ENCODE results near the gene CUL2. TPM values are rescaled to one million over a fixed set of nuclear protein-coding genes. Genes with fewer than 3 reads are reported as not detected.

CUL2 gene
- total RNA-seq, 6 experiments from 2014 or later = 13.2 to 20.4 (median 15.9) TPM

GRCh38 chr10:35037104-35037503 is 53.0 kb downstream of the CUL2 start:
- peaks cover 0 to 29% (median 3%) of the 10 kb centered on the region in 4 donors for H3K36me3 ChIP-seq
- TF ChIP-seq POLR2A (IDR thresholded peaks at IDR 0.05) = no peak
- TF ChIP-seq CTCF (IDR thresholded peaks at IDR 0.05) = no peak
- peaks cover 0 to 6% (median 0%) of the 10 kb centered on the region in 4 donors for H3K4me1 ChIP-seq
- no peak overlapping the region for H3K4me3 ChIP-seq
- 98% methylated on average over 4 of the region's 4 CpGs for WGBS (ENCODE audit: insufficient coverage, low coverage, low lambda C conversion rate, missing lambda C conversion rate)
- no peaks in the 10 kb centered on the region for H3K27me3 ChIP-seq
- no peaks in the 10 kb centered on the region for H3K9me3 ChIP-seq
- no peak overlapping the region for H3K27ac ChIP-seq
- ATAC-seq = no peak
- intact Hi-C loops (cut with DNase I) = no loop called here
- no peak for DNase-seq

- no peak overlapping the region for H3K27ac ChIP-seq
- WGBS (ENCODE audit: insufficient coverage, low coverage, low lambda C conversion rate, missing lambda C conversion rate) = 13% methylated on average over 1 of the region's 1 CpG
- peaks cover 0 to 6% (median 0%) of the 10 kb centered on the region in 4 donors for H3K4me1 ChIP-seq
- H3K36me3 ChIP-seq = peaks cover 6 to 44% (median 7%) of the 10 kb centered on the region in 4 donors
- ATAC-seq (peak; percentile 50 to 85 (median 60)), DNase-seq (no peak)
- no peaks in the 10 kb centered on the region for H3K27me3 ChIP-seq
- H3K9me3 ChIP-seq = no peaks in the 10 kb centered on the region
- TF ChIP-seq POLR2A (IDR thresholded peaks at IDR 0.05) (no peak), CTCF (IDR thresholded peaks at IDR 0.05) (no peak)
- intact Hi-C loops (cut with DNase I) = no loop called here
- no peak overlapping the region for H3K4me3 ChIP-seq
These were observed 54.5 kb downstream of the CUL2 start for GRCh38 chr10:35035606-35036005.

GRCh38 chr10:35027567-35027966 is 62.6 kb downstream of the CUL2 start:
- TF ChIP-seq CTCF (IDR thresholded peaks at IDR 0.05) = peak in 3 of 4 donors; percentile 36 to 46 (median 45)
- TF ChIP-seq POLR2A (IDR thresholded peaks at IDR 0.05) = no peak
- Histone ChIP-seq H3K36me3 (peaks cover 0 to 70% (median 18%) of the 10 kb centered on the region in 4 donors), H3K27me3 (no peaks in the 10 kb centered on the region), H3K4me1 (no peaks in the 10 kb centered on the region), H3K9me3 (no peaks in the 10 kb centered on the region), H3K27ac (no peak overlapping the region), H3K4me3 (no peak overlapping the region)
- intact Hi-C loops (cut with DNase I) = no loop called here
- no peak for ATAC-seq
- DNase-seq = no peak

- Histone ChIP-seq H3K9me3 (no peaks in the 10 kb centered on the region), H3K27me3 (no peaks in the 10 kb centered on the region), H3K4me3 (no peak overlapping the region), H3K36me3 (peaks cover 0 to 57% (median 13%) of the 10 kb centered on the region in 4 donors), H3K27ac (no peak overlapping the region), H3K4me1 (no peaks in the 10 kb centered on the region)
- no peak for ATAC-seq
- intact Hi-C loops (cut with DNase I) = no loop called here
- TF ChIP-seq CTCF (IDR thresholded peaks at IDR 0.05) = no peak
- no peak for TF ChIP-seq POLR2A (IDR thresholded peaks at IDR 0.05)
- DNase-seq = no peak
These were observed 64.2 kb downstream of the CUL2 start for GRCh38 chr10:35025916-35026315.

GRCh38 chr10:35020481-35020880 is 69.7 kb downstream of the CUL2 start:
- Histone ChIP-seq H3K4me3 (no peak overlapping the region), H3K27ac (no peak overlapping the region), H3K27me3 (no peaks in the 10 kb centered on the region), H3K4me1 (no peaks in the 10 kb centered on the region), H3K36me3 (peaks cover 0 to 39% (median 11%) of the 10 kb centered on the region in 4 donors), H3K9me3 (no peaks in the 10 kb centered on the region)
- WGBS (ENCODE audit: insufficient coverage, low coverage, low lambda C conversion rate, missing lambda C conversion rate) = 68% methylated on average over 2 of the region's 2 CpGs
- no peak for ATAC-seq
- no peak for DNase-seq
- intact Hi-C loops (cut with DNase I) = no loop called here
- no peak for TF ChIP-seq POLR2A (IDR thresholded peaks at IDR 0.05)
- TF ChIP-seq CTCF (IDR thresholded peaks at IDR 0.05) = no peak

All from right lobe of liver (tissue), 6 donors.